WTC11 (cell line): ENCODE data around the gene CHRNB1. TPM values are rescaled to one million over a fixed set of nuclear protein-coding genes. Genes with fewer than 3 reads are reported as not detected.

Experiments used
- ATAC-seq: fragments of 200-7000 bp; cut with Tn5 transposase; 2 replicates; pipeline ENCODE4 v1.10.0; 2021; ENCODE audit warnings: mild to moderate bottlenecking, moderate library complexity
- CTCF ChIA-PET: fragments of 300-600 bp; sonication (Branson Sonifier 250); formaldehyde crosslinking; loops from one replicate; lab custom pipeline; 2021; ENCODE audit warnings: antibody characterized with exemption; lab: Charles Lee
- POLR2A ChIA-PET: fragments of 350-600 bp; sonication (Branson Sonifier 250); formaldehyde crosslinking; loops from one replicate; lab custom pipeline; 2021; ENCODE audit warnings: antibody characterized with exemption; lab: Charles Lee
- DNase-seq: peaks from one replicate; pipeline ENCODE4 v3.0.0; 2021; ENCODE audit warnings: low spot score
- H3K27ac Mint-ChIP-seq: 2 replicates; pipeline ENCODE4 v1.8.0; 2021; ENCODE audit warnings: mixed read lengths
- H3K27me3 Mint-ChIP-seq: 2 replicates; pipeline ENCODE4 v1.8.0; 2021; ENCODE audit warnings: low read depth, mild to moderate bottlenecking, moderate library complexity, mixed read lengths
- H3K36me3 Mint-ChIP-seq: 2 replicates; pipeline ENCODE4 v1.8.0; 2021; ENCODE audit warnings: mixed read lengths
- H3K4me1 Mint-ChIP-seq: 2 replicates; pipeline ENCODE4 v1.8.0; 2022; ENCODE audit warnings: mixed read lengths
- H3K4me3 Mint-ChIP-seq: 2 replicates; pipeline ENCODE4 v1.8.0; 2021; ENCODE audit warnings: mild to moderate bottlenecking, moderate library complexity, mixed read lengths
- H3K9me3 Mint-ChIP-seq: 2 replicates; pipeline ENCODE4 v1.8.0; 2021; ENCODE audit warnings: mixed read lengths
- JAZF1 ChIP-seq: fragments of 250-450 bp; sonication (Bioruptor Pico); IDR thresholded peaks from 2 replicates; pipeline ENCODE4 v1.9.0; 2021; ENCODE audit warnings: moderate library complexity, mild to moderate bottlenecking, inconsistent platforms
- NFATC4 ChIP-seq: fragments of 250-450 bp; sonication (Bioruptor Pico); IDR thresholded peaks from 2 replicates; pipeline ENCODE4 v1.9.0; 2021; ENCODE audit warnings: mild to moderate bottlenecking
- NR1H2 ChIP-seq: sonication (generic); formaldehyde crosslinking; IDR thresholded peaks from 2 replicates; pipeline ENCODE4 v1.9.0; 2021; ENCODE audit warnings: mild to moderate bottlenecking, moderate library complexity, missing genetic modification reagents
- OVOL2 ChIP-seq: fragments of 250-450 bp; sonication (Bioruptor Pico); IDR thresholded peaks from 2 replicates; pipeline ENCODE4 v1.9.0; 2021; ENCODE audit warnings: mild to moderate bottlenecking, borderline replicate concordance
- PRRX2 ChIP-seq: fragments of 250-450 bp; sonication (Bioruptor Pico); IDR thresholded peaks from 2 replicates; pipeline ENCODE4 v1.8.0; 2021; ENCODE audit warnings: mild to moderate bottlenecking
- RELA ChIP-seq: sonication (generic); formaldehyde crosslinking; IDR thresholded peaks from 2 replicates; pipeline ENCODE4 v1.8.1; 2022; ENCODE audit warnings: missing genetic modification reagents, mild to moderate bottlenecking, borderline replicate concordance
- SP1 ChIP-seq: sonication (generic); formaldehyde crosslinking; conservative IDR thresholded peaks from 2 replicates; pipeline ENCODE4 v1.8.1; 2022; ENCODE audit warnings: missing genetic modification reagents
- ZNF317 ChIP-seq: sonication (generic); formaldehyde crosslinking; IDR thresholded peaks from 2 replicates; pipeline ENCODE4 v1.8.1; 2023; ENCODE audit warnings: low read depth, mild to moderate bottlenecking, moderate library complexity, missing genetic modification reagents, borderline replicate concordance
- total RNA-seq: library from RNA; stranded (reverse); gene quantifications from 3 replicates; pipeline ENCODE4 v1.2.3, GENCODE V29; 2021
- TF ChIP-seq, protein P1 (sequence below): sonication (generic); formaldehyde crosslinking; IDR thresholded peaks from 2 replicates; pipeline ENCODE4 v1.8.1; 2023; ENCODE audit warnings: mild to moderate bottlenecking, missing genetic modification reagents
- TF ChIP-seq, protein P2 (sequence below): sonication (generic); formaldehyde crosslinking; IDR thresholded peaks from 2 replicates; pipeline ENCODE4 v1.8.0; 2023; ENCODE audit warnings: missing genetic modification reagents, mild to moderate bottlenecking, borderline replicate concordance
- TF ChIP-seq, protein P3 (sequence below): sonication (generic); formaldehyde crosslinking; IDR thresholded peaks from 2 replicates; pipeline ENCODE4 v1.8.1; 2022; ENCODE audit warnings: low read depth, mild to moderate bottlenecking, moderate library complexity, missing genetic modification reagents, borderline replicate concordance
- TF ChIP-seq, protein P4 (sequence below): sonication (generic); formaldehyde crosslinking; IDR thresholded peaks from 2 replicates; pipeline ENCODE4 v1.8.1; 2022; ENCODE audit warnings: missing genetic modification reagents, borderline replicate concordance
- TF ChIP-seq, protein P5 (sequence below): sonication (generic); formaldehyde crosslinking; IDR thresholded peaks from 2 replicates; pipeline ENCODE4 v1.8.0; 2023; ENCODE audit warnings: missing genetic modification reagents

Gene CHRNB1
- total RNA-seq, 1 experiment from 2014 or later, result 16.0 TPM

DNA sequence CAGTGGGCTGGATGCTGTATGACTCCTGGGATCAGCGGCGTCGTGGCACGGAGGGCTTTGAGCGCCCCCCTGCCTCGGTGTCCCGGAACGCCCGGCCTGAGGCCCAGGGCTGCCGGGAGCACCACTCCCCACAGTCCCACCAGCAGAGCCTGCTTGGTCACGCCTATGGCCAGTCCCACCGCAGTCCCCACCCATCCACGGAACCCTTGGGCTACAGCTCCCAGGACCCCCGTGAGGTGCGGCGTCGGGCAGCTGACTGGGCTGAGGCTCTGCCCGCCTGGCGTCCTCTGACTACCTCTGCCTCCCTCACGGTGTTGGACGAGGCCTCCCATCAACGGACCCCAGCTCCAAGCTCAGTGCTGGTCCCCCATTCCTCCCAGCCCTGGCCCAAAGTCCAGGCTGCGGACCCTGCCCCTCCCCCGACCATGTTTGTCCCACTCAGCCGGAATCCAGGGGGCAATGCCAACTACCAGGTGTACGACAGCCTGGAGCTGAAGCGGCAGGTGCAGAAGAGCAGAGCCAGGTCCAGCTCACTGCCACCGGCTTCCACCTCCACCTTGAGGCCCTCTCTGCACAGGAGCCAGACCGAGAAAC is 17.9 kb upstream of the CHRNB1 start:
- no peaks in the 10 kb centered on the region for H3K4me1 Mint-ChIP-seq
- no peak for DNase-seq

DNA sequence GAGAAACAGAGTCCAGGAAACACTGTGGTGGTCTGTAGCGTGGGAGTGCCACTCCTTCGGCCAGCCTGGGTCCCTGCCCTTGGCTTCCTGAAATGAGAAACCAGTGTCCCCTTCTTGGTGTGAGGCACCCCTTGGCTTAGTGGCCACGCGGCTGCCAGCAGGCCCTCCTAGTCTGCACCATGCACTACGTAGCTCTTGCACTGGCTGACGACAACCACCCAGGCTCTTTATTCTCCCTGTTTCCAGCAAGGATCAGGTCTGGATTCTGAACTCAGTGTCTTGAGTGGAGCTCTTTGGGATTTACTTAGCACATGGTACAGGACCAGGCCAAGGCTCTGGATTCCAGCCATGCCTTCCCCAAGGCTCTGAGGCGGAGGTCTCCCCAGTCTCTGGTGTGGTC is 17.3 kb upstream of the CHRNB1 start:
- Mint-ChIP-seq H3K27me3 (no peaks in the 10 kb centered on the region; the same call in 1 of the 2 replicates), H3K4me1 (no peaks in the 10 kb centered on the region), H3K27ac (no peak overlapping the region), H3K4me3 (no peak overlapping the region), H3K36me3 (no peaks in the 10 kb centered on the region), H3K9me3 (no peaks in the 10 kb centered on the region)
- ATAC-seq, result no peak
- POLR2A ChIA-PET, result no interaction called here
- no peak for DNase-seq
- CTCF ChIA-PET, result no interaction called here
- TF ChIP-seq, protein P1, sequence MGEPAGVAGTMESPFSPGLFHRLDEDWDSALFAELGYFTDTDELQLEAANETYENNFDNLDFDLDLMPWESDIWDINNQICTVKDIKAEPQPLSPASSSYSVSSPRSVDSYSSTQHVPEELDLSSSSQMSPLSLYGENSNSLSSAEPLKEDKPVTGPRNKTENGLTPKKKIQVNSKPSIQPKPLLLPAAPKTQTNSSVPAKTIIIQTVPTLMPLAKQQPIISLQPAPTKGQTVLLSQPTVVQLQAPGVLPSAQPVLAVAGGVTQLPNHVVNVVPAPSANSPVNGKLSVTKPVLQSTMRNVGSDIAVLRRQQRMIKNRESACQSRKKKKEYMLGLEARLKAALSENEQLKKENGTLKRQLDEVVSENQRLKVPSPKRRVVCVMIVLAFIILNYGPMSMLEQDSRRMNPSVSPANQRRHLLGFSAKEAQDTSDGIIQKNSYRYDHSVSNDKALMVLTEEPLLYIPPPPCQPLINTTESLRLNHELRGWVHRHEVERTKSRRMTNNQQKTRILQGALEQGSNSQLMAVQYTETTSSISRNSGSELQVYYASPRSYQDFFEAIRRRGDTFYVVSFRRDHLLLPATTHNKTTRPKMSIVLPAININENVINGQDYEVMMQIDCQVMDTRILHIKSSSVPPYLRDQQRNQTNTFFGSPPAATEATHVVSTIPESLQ (CRISPR knock-in tag), result no peak
- TF ChIP-seq NR1H2 (CRISPR knock-in tag) (no peak), ZNF317 (CRISPR knock-in tag) (no peak), RELA (CRISPR knock-in tag) (no peak), SP1 (CRISPR knock-in tag) (no peak)
- TF ChIP-seq, protein P2, sequence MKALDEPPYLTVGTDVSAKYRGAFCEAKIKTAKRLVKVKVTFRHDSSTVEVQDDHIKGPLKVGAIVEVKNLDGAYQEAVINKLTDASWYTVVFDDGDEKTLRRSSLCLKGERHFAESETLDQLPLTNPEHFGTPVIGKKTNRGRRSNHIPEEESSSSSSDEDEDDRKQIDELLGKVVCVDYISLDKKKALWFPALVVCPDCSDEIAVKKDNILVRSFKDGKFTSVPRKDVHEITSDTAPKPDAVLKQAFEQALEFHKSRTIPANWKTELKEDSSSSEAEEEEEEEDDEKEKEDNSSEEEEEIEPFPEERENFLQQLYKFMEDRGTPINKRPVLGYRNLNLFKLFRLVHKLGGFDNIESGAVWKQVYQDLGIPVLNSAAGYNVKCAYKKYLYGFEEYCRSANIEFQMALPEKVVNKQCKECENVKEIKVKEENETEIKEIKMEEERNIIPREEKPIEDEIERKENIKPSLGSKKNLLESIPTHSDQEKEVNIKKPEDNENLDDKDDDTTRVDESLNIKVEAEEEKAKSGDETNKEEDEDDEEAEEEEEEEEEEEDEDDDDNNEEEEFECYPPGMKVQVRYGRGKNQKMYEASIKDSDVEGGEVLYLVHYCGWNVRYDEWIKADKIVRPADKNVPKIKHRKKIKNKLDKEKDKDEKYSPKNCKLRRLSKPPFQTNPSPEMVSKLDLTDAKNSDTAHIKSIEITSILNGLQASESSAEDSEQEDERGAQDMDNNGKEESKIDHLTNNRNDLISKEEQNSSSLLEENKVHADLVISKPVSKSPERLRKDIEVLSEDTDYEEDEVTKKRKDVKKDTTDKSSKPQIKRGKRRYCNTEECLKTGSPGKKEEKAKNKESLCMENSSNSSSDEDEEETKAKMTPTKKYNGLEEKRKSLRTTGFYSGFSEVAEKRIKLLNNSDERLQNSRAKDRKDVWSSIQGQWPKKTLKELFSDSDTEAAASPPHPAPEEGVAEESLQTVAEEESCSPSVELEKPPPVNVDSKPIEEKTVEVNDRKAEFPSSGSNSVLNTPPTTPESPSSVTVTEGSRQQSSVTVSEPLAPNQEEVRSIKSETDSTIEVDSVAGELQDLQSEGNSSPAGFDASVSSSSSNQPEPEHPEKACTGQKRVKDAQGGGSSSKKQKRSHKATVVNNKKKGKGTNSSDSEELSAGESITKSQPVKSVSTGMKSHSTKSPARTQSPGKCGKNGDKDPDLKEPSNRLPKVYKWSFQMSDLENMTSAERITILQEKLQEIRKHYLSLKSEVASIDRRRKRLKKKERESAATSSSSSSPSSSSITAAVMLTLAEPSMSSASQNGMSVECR, result no peak
- TF ChIP-seq, protein P3, sequence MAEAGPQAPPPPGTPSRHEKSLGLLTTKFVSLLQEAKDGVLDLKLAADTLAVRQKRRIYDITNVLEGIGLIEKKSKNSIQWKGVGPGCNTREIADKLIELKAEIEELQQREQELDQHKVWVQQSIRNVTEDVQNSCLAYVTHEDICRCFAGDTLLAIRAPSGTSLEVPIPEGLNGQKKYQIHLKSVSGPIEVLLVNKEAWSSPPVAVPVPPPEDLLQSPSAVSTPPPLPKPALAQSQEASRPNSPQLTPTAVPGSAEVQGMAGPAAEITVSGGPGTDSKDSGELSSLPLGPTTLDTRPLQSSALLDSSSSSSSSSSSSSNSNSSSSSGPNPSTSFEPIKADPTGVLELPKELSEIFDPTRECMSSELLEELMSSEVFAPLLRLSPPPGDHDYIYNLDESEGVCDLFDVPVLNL, result no peak
- TF ChIP-seq, protein P4, sequence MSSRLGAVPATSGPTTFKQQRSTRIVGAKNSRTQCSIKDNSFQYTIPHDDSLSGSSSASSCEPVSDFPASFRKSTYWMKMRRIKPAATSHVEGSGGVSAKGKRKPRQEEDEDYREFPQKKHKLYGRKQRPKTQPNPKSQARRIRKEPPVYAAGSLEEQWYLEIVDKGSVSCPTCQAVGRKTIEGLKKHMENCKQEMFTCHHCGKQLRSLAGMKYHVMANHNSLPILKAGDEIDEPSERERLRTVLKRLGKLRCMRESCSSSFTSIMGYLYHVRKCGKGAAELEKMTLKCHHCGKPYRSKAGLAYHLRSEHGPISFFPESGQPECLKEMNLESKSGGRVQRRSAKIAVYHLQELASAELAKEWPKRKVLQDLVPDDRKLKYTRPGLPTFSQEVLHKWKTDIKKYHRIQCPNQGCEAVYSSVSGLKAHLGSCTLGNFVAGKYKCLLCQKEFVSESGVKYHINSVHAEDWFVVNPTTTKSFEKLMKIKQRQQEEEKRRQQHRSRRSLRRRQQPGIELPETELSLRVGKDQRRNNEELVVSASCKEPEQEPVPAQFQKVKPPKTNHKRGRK (CRISPR knock-in tag), result no peak

More for the DNA sequence above, 17.9 kb upstream of the CHRNB1 start:
- Mint-ChIP-seq H3K27me3 (no peaks in the 10 kb centered on the region; the same call in 1 of the 2 replicates), H3K36me3 (no peaks in the 10 kb centered on the region), H3K27ac (no peak overlapping the region), H3K4me3 (no peak overlapping the region), H3K9me3 (no peaks in the 10 kb centered on the region)
- CTCF ChIA-PET, result interaction anchor here (0.9 to 1.6 kb wide), 2 partner anchors 10 to 78 kb away, joined by 5 to 6 read pairs; no protein-coding TSS in a partner anchor
- no peak for TF ChIP-seq JAZF1 (CRISPR knock-in tag)
- no peak for TF ChIP-seq PRRX2 (CRISPR knock-in tag)
- TF ChIP-seq, protein P5, sequence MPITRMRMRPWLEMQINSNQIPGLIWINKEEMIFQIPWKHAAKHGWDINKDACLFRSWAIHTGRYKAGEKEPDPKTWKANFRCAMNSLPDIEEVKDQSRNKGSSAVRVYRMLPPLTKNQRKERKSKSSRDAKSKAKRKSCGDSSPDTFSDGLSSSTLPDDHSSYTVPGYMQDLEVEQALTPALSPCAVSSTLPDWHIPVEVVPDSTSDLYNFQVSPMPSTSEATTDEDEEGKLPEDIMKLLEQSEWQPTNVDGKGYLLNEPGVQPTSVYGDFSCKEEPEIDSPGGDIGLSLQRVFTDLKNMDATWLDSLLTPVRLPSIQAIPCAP (CRISPR knock-in tag), result no peak
- no peak for TF ChIP-seq NFATC4 (CRISPR knock-in tag)
- TF ChIP-seq OVOL2 (CRISPR knock-in tag), result no peak
- no peak for ATAC-seq
- POLR2A ChIA-PET, result no interaction called here
